ENCODE measurements around the gene CD70. TPM values are rescaled to one million over a fixed set of nuclear protein-coding genes. Genes with fewer than 3 reads are reported as not detected.

Gene CD70
- polyA plus RNA-seq, 3 donors, result 0.22 to 1.0 TPM; not detected in 1

DNA sequence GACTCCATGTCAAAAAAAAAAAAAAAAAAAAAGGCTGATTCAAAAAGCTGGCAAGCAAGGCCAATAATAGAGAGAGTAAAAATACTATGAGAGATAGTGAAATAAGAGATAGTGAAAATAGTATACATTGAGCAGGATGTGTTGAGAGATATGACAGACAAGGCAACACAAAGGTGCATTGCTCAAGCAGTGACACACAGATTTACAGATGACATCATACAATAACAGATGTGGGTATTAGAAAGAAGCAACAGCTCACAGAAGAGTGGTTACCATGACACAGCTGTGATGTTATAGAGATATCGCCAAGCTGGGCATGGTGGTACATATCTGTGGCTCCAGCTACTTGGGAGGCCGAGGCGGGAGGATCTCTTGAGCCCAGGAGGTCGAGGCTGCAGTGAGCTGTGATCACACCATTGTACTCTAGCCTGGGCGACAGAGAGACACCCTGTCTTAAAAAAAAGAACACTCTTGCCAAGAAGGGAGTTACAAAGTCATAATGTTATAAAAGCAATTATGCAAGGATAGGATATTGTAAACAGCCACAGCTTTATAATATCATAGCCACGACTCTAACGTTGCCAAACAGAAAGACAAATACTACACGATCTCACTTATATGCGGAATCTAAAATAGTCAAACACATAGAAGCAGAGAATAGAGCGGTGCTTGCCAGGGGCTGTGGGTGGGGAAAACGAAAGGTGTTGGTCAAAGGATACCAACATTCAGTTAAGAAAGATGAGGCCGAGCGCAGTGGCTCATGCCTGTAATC lies 49.8 kb downstream of the CD70 start:
- WGBS, 3 donors, result 75 to 80% (median 76%) methylated on average over 13 of the region's 13 CpGs
- H3K27ac ChIP-seq (ENCODE audit: low read depth, low read length), result no peak overlapping the region

- WGBS, 3 donors, result 80 to 90% (median 85%) methylated on average over 6 of the region's 6 CpGs
- no peak overlapping the region for H3K27ac ChIP-seq (ENCODE audit: low read depth, low read length)
Measured at GRCh38 chr19:6539514-6539913, 51.4 kb downstream of the CD70 start.

Other genes with a start within 250 kb of the CD70 start
- gene CLPP, start 229.6 kb downstream of the CD70 start, polyA plus RNA-seq, result 10 to 100 TPM; 55.9 to 91.0 (median 59.7) TPM
- 10 to 100 TPM; 68.7 to 71.8 (median 70.9) TPM for gene ALKBH7, start 218.4 kb downstream of the CD70 start, polyA plus RNA-seq
- gene PSPN, start 215.2 kb downstream of the CD70 start, polyA plus RNA-seq, result under 1 TPM; 0.37 to 0.79 (median 0.46) TPM
- gene GTF2F1, start 198.0 kb downstream of the CD70 start, polyA plus RNA-seq, result 10 to 100 TPM; 36.4 to 44.7 (median 40.9) TPM
- 100 to 1,000 TPM in 2 of 3 donors, 10 to 100 TPM in 1; 63.8 to 142 (median 130) TPM for gene KHSRP, start 166.3 kb downstream of the CD70 start, polyA plus RNA-seq
- gene SLC25A41, start 157.4 kb downstream of the CD70 start, polyA plus RNA-seq, result under 1 TPM; 0.09 to 0.22 (median 0.21) TPM
- gene SLC25A23, start 131.4 kb downstream of the CD70 start, polyA plus RNA-seq, result 10 to 100 TPM; 14.0 to 40.1 (median 26.5) TPM
- gene CRB3, start 126.9 kb downstream of the CD70 start, polyA plus RNA-seq, result 10 to 100 TPM in 1 of 3 donors, 1 to 10 TPM in 1, under 1 TPM in 1; 0.67 to 47.3 (median 4.1) TPM
- gene DENND1C, start 109.4 kb downstream of the CD70 start, polyA plus RNA-seq, result 1 to 10 TPM; 1.5 to 2.7 (median 2.1) TPM
- gene TUBB4A, start 88.8 kb downstream of the CD70 start, polyA plus RNA-seq, result 1 to 10 TPM in 1 of 3 donors, under 1 TPM in 2; 0.18 to 2.0 (median 0.68) TPM
- 1 to 10 TPM in 1 of 3 donors, under 1 TPM in 2; 0.09 to 1.5 (median 0.83) TPM for gene TNFSF9, start 60.1 kb downstream of the CD70 start, polyA plus RNA-seq
- gene TNFSF14, start 79.0 kb upstream of the CD70 start, polyA plus RNA-seq, result 10 to 100 TPM in 1 of 3 donors, 1 to 10 TPM in 2; 2.1 to 12.6 (median 4.4) TPM
- 100 to 1,000 TPM; 538 to 982 (median 581) TPM for gene C3, start 129.5 kb upstream of the CD70 start, polyA plus RNA-seq
- 10 to 100 TPM; 52.4 to 76.6 (median 66.4) TPM for gene GPR108, start 146.4 kb upstream of the CD70 start, polyA plus RNA-seq
- 100 to 1,000 TPM in 2 of 3 donors, 10 to 100 TPM in 1; 28.6 to 149 (median 112) TPM for gene TRIP10, start 148.5 kb upstream of the CD70 start, polyA plus RNA-seq
- gene SH2D3A, start 176.3 kb upstream of the CD70 start, polyA plus RNA-seq, result 10 to 100 TPM in 1 of 3 donors, 1 to 10 TPM in 1, under 1 TPM in 1; 0.45 to 14.4 (median 2.1) TPM
- gene VAV1, start 181.6 kb upstream of the CD70 start, polyA plus RNA-seq, result 1 to 10 TPM; 1.2 to 6.3 (median 6.0) TPM